ENCODE results near the gene FADS3.

The FADS3 gene

DNA sequence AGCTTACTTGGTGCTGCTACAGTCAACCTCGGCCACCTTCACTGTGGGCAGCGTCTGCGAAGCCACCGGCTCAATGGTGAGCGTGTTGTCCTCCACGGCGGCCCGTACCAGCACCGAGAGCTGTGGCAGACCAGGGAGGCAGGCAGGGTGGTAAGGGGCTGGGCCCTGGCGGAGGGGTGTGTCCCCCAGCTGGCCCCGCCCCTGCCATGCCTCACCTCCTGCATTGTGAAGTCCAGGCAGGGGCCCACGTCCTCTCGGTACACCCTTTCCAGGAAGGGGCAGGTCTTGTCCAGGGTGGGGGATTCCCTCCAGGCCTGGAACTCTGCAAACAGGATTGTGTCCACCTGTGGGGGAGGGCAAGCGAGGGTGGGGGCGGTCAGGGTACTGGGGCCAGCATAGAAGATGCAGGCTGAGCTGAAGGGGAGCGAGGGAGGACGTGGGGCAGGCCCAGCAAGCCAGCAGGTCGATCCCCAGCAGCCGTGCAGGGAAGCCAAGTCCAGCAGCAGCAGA is 13.2 kb upstream of the FADS3 start:
- Mint-ChIP-seq H3K4me1 (peaks cover 14% of the 10 kb centered on the region), H3K27ac (peak overlapping the region; percentile 69 to 90 (median 72)), H3K27me3 (ENCODE audit: low read depth) (no peaks in the 10 kb centered on the region), H3K9me3 (no peaks in the 10 kb centered on the region), H3K4me3 (no peak overlapping the region), H3K36me3 (ENCODE audit: low read depth) (peaks cover 20% of the 10 kb centered on the region)
- TF ChIP-seq CTCF (IDR thresholded peaks at IDR 0.05; ENCODE audit: unreplicated experiment in 3 of 3), result no peak

DNA sequence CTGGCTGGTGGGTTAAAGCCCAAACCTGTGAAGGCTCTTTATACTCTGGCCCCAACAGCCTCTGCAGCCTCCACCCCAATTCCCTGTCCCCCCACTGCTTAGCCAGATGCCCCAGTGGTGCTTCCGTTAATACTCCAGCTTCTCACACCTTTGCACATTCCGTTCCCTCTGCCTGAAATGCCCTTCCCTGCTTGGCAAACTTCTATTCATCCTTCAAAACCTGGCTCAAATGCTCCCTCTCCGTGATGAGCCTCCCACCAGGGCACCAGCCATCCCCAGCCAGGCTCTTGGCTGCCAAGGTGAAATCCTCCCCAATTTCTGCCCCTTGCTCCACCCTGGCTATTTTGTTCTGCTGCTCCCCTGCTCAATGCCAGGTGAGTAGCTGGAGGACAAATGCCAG is 12.5 kb upstream of the FADS3 start:
- Mint-ChIP-seq H3K4me1 (peaks cover 19% of the 10 kb centered on the region), H3K4me3 (no peak overlapping the region), H3K27ac (peak overlapping the region in 2 of 3 experiments; percentile 20 to 52), H3K27me3 (ENCODE audit: low read depth) (no peaks in the 10 kb centered on the region), H3K9me3 (no peaks in the 10 kb centered on the region), H3K36me3 (ENCODE audit: low read depth) (peaks cover 24% of the 10 kb centered on the region)
- TF ChIP-seq CTCF (IDR thresholded peaks at IDR 0.05; ENCODE audit: unreplicated experiment in 3 of 3), result no peak

DNA sequence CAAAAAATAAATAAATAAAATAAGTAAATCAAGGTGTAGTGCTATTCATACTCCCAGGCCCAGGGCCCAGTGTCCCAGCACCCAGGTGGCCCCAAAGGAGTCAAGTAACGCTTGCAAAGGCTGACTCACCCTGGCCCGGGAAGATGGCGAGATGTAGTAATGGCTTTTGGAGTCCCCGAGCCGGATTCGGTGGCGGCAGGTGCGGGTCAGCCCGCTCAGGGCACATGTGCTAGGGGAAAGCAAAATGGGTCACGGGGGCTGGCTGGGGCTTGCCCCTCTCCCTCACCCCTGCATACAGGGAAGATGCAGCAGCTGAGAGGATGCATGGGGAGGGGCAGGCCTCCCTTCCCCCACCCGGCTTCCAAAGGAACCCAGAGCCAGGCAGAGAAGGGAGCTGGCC is 11.0 kb upstream of the FADS3 start:
- H3K27me3 Mint-ChIP-seq (ENCODE audit: low read depth), result no peaks in the 10 kb centered on the region
- TF ChIP-seq CTCF (IDR thresholded peaks at IDR 0.05; ENCODE audit: unreplicated experiment in 3 of 3), result no peak
- H3K36me3 Mint-ChIP-seq (ENCODE audit: low read depth), result peaks cover 21% of the 10 kb centered on the region
- no peaks in the 10 kb centered on the region for H3K9me3 Mint-ChIP-seq
- H3K27ac Mint-ChIP-seq, result peak overlapping the region in 1 of 3 experiments; percentile 52
- peaks cover 14% of the 10 kb centered on the region for H3K4me1 Mint-ChIP-seq
- H3K4me3 Mint-ChIP-seq, result no peak overlapping the region

DNA sequence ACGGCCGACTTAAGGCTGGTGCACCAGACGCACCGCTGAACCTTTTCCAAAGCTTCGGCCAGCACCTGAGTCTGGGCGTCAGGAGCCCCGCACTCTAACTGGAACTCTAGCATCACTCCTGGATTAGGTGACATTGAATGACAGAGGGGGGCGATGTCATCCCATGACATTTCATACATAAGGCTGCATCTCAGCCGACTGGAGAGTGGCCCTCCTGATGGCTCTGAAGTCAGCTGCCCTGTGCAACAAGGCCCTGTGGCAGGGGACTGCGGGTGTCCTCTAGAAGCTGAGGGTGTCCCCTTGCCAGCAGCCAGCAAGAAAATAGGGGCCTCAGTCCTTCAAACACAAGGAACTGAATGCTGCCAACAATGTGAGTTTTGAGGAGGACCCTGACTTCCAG is 10.1 kb upstream of the FADS3 start:
- no peak overlapping the region for H3K4me3 Mint-ChIP-seq
- H3K27me3 Mint-ChIP-seq (ENCODE audit: low read depth), result no peaks in the 10 kb centered on the region
- H3K9me3 Mint-ChIP-seq, result no peaks in the 10 kb centered on the region
- H3K27ac Mint-ChIP-seq, result no peak overlapping the region
- TF ChIP-seq CTCF (IDR thresholded peaks at IDR 0.05; ENCODE audit: unreplicated experiment in 3 of 3), result no peak
- H3K4me1 Mint-ChIP-seq, result peaks cover 14% of the 10 kb centered on the region
- H3K36me3 Mint-ChIP-seq (ENCODE audit: low read depth), result peaks cover 21% of the 10 kb centered on the region

DNA sequence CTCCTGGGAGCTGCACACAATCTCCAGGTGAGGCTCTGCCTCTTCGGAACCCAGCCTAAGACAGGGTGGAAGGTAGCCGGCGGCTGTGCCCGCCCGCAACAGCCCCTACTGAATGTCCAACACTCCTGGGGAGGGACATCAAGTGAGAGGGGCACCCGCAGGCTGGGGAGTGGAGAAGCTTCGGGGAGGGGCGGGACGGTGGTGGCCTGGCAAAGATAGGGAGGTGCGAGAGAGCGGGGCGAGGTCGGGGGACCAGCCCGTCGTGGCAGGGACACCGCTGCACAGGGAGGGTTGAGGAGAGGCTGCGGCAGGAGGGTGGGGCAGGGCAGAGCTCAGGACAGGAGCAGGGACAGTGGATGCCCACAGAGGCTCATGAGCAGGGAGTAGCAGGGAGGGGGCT is 8.9 kb upstream of the FADS3 start:
- Mint-ChIP-seq H3K4me1 (peaks cover 14% of the 10 kb centered on the region), H3K27me3 (ENCODE audit: low read depth) (no peaks in the 10 kb centered on the region), H3K36me3 (ENCODE audit: low read depth) (peaks cover 21% of the 10 kb centered on the region), H3K4me3 (no peak overlapping the region), H3K9me3 (no peaks in the 10 kb centered on the region), H3K27ac (no peak overlapping the region)
- no peak for TF ChIP-seq CTCF (IDR thresholded peaks at IDR 0.05; ENCODE audit: unreplicated experiment in 3 of 3)

DNA sequence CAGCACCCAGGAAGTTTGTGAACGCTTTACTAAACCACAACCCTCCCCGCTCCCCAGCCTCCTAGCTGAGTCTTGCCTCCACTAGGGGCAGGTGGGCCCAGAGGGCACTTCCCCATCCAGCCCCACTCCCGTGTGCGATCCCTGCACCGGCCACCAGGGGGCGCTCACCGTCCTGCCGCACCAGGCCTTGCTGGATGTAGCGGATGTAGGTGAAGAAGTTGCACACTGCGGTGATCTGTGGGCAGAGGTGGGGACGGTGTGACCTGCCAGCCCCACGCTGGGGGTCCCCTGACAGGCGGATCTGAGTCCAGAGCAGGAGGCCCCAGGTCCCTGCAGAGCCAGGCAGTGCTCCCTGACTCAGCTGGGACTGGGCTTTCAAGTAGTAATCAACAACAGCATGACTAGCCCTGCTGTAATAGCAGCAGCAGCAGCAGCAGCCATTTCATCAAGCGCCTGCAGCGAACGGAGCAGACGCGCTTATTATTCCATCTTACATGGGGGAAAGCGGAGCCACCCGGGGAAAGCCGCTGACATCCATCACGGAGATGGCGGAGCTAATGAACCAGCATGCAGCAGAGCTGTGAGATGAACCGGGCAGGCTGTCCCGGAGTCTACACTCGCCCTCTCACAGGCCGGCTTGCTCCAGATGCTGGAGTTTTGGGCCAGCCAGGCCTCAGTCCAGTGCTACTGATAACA is 7.9 kb upstream of the FADS3 start:
- Mint-ChIP-seq H3K9me3 (no peaks in the 10 kb centered on the region), H3K36me3 (ENCODE audit: low read depth) (peaks cover 21% of the 10 kb centered on the region), H3K4me3 (no peak overlapping the region), H3K4me1 (peaks cover 8% of the 10 kb centered on the region), H3K27me3 (ENCODE audit: low read depth) (no peaks in the 10 kb centered on the region), H3K27ac (peak overlapping the region; percentile 66 to 95 (median 93))
- TF ChIP-seq CTCF (IDR thresholded peaks at IDR 0.05; ENCODE audit: unreplicated experiment in 3 of 3), result peak; percentile 99 to 100 (median 99)

All from nephron (organoid).